Ishikawa (cell line): ENCODE results near the gene TMEM37.

Source experiments
- CEBPB ChIP-seq: IDR thresholded peaks from 2 replicates; pipeline ENCODE4 v1.6.1; 2012
- FOXM1 ChIP-seq: IDR thresholded peaks from 2 replicates; pipeline ENCODE4 v1.6.1; 2012; ENCODE audit warnings: low read depth, borderline replicate concordance
- MAX ChIP-seq: IDR thresholded peaks from 2 replicates; pipeline ENCODE4 v1.6.1; 2012
- RAD21 ChIP-seq: IDR thresholded peaks from 2 replicates; pipeline ENCODE4 v1.6.1; 2012; ENCODE audit warnings: low read depth
- USF1 ChIP-seq: IDR thresholded peaks from 2 replicates; pipeline ENCODE4 v1.6.1; 2012

GRCh38 chr2:119423108-119423444 is 8.6 kb upstream of the TMEM37 start:
- TF ChIP-seq FOXM1: no peak
- no peak for TF ChIP-seq RAD21
- no peak for TF ChIP-seq MAX
- TF ChIP-seq USF1: no peak
- TF ChIP-seq CEBPB: no peak
